HUDEP-2 (cell line): Measurements from ENCODE around the gene RFESD.
"Not testable (repeated sequence)": the region's sequence is repeated elsewhere in the genome, so short reads cannot be mapped to it uniquely, and the experiment has no call there.

Experiments
- DNase-seq, 76 experiments: peaks; one replicate each; lab custom pipeline; 2025; ENCODE audit not compliant: unreplicated experiment in 76 of 76; lab: John Stamatoyannopoulos, UW

RFESD gene

GRCh38 chr5:95704150-95704549 lies 57.6 kb downstream of the RFESD start:
- DNase-seq: no peak

- not testable (repeated sequence) for DNase-seq
Observed at GRCh38 chr5:95706196-95706595, 59.6 kb downstream of the RFESD start.

GRCh38 chr5:95707055-95707454 lies 60.5 kb downstream of the RFESD start:
- DNase-seq: no peak
